ENCODE data around the gene SPATA3.
"Not testable (repeated sequence)": the region's sequence is repeated elsewhere in the genome, so short reads cannot be mapped to it uniquely, and the experiment has no call there.

SPATA3 gene

GRCh38 chr2:230995821-230996220, at the start of gene SPATA3:
TSS of gene SPATA3 (plus strand) at chr2:230996121. CDS start at chr2:230996234, 113 bp downstream.
- DNase-seq, result no peak

GRCh38 chr2:230946429-230947234, 49.3 kb upstream of the SPATA3 start:
- no peak for DNase-seq

GRCh38 chr2:230947235-230947576, 48.7 kb upstream of the SPATA3 start:
- DNase-seq, result no peak

- DNase-seq, result no peak
These were observed 48.0 kb upstream of the SPATA3 start for GRCh38 chr2:230947908-230948365.

- DNase-seq, result no peak
These were observed 45.7 kb upstream of the SPATA3 start for GRCh38 chr2:230949966-230950873.

GRCh38 chr2:230950874-230951339, 45.0 kb upstream of the SPATA3 start:
- no peak for DNase-seq

- DNase-seq, result no peak
These were observed 44.5 kb upstream of the SPATA3 start for GRCh38 chr2:230951396-230951795.

DNA sequence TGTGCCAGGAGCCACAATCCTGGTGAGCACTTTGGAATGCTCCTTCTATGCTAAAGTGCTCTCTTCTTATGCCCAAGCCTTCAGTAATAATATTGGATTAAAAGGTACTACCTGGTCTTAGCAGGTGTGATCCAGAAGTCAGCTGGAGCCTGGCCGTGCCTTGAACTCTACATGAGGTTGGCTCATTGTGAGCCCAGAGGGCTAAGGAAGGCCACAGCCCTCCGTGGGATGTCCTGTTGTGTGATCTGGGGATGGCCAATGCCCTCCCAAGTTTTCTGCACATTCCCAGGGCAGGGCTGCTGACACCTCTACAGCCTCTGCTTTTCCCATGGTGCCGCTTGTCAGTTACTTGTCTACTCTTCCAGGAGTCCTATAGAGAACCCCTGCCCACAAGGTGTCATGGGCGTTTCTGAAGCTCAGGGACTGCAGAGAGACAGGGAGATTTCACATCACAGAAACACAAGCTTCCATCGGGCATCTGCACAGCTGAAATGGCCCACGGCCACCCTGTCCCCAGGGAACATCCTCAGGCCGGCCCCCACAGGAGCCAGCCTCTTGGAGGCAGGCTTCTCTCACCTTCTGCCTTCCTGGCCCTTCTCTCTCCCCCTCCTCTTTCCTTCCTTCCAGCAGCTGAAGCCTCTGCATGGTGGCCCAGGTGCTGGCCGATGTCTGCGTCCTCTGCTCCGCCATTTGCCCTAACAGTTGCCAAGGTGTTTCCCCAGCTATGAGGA, 43.5 kb upstream of the SPATA3 start:
- DNase-seq, result no peak

- DNase-seq, result no peak
These were observed 42.1 kb upstream of the SPATA3 start for GRCh38 chr2:230953845-230954244.

DNA sequence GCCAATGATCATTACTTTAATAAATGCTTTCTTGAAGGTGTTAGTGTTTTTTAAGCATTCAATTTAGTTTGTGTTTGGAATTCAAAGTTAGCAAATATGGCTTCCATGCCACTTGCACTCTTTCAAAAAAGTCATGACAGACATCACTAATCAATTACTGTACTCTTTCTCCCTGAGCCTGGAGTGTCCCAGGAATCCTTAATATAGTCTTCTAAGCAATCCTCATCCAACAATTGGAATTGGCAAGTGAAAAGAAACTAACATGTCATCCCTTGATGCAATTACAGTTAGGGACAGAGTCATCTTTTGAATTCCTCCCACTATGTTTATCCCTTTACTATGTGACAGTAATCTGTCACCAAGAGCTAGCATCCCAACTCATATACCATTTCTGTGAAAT, 41.2 kb upstream of the SPATA3 start:
- no peak for DNase-seq

DNA sequence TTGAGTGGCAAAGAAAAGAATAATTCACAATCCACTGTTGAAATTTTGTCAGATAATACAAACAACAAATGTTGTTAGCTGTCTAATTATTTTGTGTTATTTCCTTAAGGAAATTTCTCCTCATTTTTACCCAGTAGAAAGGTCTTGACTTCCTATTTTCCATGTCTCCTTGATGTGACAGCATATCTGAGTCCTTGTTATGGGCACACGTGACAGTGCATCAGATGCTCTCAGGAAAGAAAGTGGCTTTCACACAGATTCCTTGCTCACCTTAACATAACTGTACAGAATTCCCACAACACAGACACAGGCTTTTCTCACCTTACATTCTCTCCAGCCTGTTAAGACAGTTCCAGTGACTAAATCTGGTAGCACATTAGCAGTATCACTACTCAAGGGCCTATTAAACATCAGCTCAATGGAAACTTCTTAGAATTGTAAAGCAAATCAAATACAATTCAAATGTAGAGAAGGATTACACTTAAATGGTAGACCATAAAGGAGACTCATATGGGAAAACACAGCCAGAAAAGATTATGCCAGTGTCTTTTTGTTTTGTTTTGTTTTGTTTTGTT, 40.7 kb upstream of the SPATA3 start:
- no peak for DNase-seq

GRCh38 chr2:230956827-230957755, 38.8 kb upstream of the SPATA3 start:
- peak; percentile 40 for DNase-seq

GRCh38 chr2:230957756-230958391, 38.0 kb upstream of the SPATA3 start:
- no peak for DNase-seq

- DNase-seq, result no peak
These were observed 36.8 kb upstream of the SPATA3 start for GRCh38 chr2:230958820-230959756.

GRCh38 chr2:230960026-230960425, 35.9 kb upstream of the SPATA3 start:
- DNase-seq, result no peak

- no peak for DNase-seq
These were observed 34.8 kb upstream of the SPATA3 start for GRCh38 chr2:230961091-230961491.

DNA sequence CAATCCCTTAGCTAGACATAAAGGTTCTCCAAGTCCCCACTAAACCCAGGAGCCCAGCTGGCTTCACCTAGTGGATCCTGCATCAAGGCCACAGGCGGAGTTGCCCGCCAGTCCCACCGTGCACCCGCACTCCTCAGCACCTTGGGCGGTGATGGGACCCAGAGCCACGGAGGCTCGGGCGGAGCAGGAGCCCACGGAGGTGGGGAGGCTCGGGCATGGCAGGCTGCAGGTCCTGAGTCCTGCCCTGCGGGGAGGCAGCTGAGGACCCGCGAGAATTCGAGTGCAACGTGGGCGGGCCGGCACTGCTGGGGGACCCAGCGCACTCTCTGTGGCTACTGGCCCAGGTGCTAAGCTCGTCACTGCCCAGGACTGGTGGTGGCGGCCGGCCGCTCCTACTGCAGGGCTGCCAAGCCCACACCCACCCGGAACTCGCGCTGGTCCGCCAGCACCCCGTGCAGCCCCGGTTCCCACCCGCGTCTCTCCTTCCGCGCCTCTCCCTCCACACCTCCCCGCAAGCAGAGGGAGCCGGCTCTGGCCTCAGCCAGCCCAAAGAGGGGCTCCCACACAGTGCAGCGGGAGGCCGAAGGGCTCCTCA, 31.7 kb upstream of the SPATA3 start:
- no peak for DNase-seq

GRCh38 chr2:230967113-230967512, 28.8 kb upstream of the SPATA3 start:
- no peak for DNase-seq

DNA sequence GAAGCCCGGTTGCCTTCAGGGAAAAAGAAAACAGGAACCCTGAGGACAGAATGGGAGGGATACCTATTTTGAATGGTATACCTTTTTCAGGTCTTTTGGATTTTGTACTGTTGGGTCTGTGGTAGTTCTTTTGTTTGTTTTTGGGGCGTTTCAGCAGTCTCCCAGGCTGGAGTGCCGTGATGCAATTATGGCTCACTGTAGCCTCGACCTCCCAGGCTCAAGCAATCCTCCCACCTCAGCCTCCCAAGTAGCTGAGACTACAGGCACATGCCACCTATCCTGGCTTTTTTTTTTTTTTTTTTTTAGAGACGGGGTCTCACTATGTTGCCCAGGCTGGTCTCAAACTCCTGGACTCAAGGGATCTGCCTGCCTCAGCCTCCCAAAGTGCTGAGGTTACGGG, 27.6 kb upstream of the SPATA3 start:
- DNase-seq, result not testable (repeated sequence)

All from CD4-positive, alpha-beta T cell treated with Interleukin-21 for 1 hour (primary cell).